ENCODE data around the gene TXN. TPM values are rescaled to one million over a fixed set of nuclear protein-coding genes. Genes with fewer than 3 reads are reported as not detected.

The TXN gene
- total and polyA plus RNA-seq, 2 of the 4 experiments (the other 2 are of a cell fraction), result 277 to 578 TPM

DNA sequence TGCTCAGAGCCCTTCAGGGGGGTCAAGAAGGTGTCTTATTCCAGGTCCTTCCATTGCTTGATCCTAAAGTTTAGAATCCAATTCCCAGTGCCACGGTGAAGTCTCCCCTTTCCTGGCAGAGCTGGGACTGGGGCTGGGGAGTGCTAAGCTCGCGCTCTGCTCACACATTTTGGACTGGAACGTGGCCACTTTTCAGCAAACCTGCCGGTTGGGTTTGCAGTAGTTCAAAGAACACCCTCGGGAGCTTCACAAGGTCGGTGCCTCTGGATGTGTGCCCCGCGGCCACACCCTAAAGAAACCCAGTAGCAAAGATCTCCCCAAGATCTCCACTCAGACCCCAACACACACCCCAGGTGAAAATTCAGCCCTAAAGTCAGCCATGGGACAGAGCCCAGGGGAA is 48.3 kb downstream of the TXN start, which contains the start of gene C9orf152:
Gene C9orf152, minus strand, starts transcription at position 129 of the 400 bp plus-strand sequence. CDS start 580 bp downstream, outside the sequence.
- ATAC-seq (ENCODE audit: low read depth) (no peak), DNase-seq (no peak)
- H3K27ac ChIP-seq (ENCODE audit: insufficient read depth, low read length), result no peak within 1 kb of the TSS
- no peak within 1 kb of the TSS for H2AFZ ChIP-seq (replicated peaks; ENCODE audit: low read length, poor library complexity)
- H3K9me3 ChIP-seq (ENCODE audit: control insufficient read depth, insufficient read depth, low read length), result no peaks in the 10 kb centered on the region
- H3K23ac ChIP-seq (ENCODE audit: low read depth, low read length), result no peak within 1 kb of the TSS
- in situ Hi-C loops (cut with MboI; ENCODE audit: low sequenced_read_pairs) (no loop called here), dilution Hi-C loops (cut with HindIII; ENCODE audit: low sequenced_read_pairs, unreplicated experiment) (no loop called here), intact Hi-C loops (cut with micrococcal nuclease) (no loop called here)
- no peak within 1 kb of the TSS for H3K4me2 ChIP-seq (ENCODE audit: low read depth, low read length)
- no peak within 1 kb of the TSS for H3K56ac ChIP-seq (ENCODE audit: extremely low read depth, insufficient read depth, low read length)
- no peak within 1 kb of the TSS for H2AK5ac ChIP-seq (ENCODE audit: low read depth, low read length)
- H3K9ac ChIP-seq (ENCODE audit: low read depth, low read length), result no peak within 1 kb of the TSS
- no peak within 1 kb of the TSS for H3K4me3 ChIP-seq (ENCODE audit: insufficient read depth, low read depth, low read length)
- TF ChIP-seq FOS (IDR thresholded peaks at IDR 0.05; ENCODE audit: low read depth, low read length) (no peak), CEBPB (IDR thresholded peaks at IDR 0.05; ENCODE audit: low read depth, low read length) (no peak), MAZ (IDR thresholded peaks at IDR 0.05; ENCODE audit: borderline replicate concordance, low read depth, low read length) (no peak), MAFK (IDR thresholded peaks at IDR 0.05; ENCODE audit: low read depth, low read length) (no peak), NFE2L2 (IDR thresholded peaks at IDR 0.05; ENCODE audit: low read depth, low read length) (no peak)
- peaks cover 35% of the 10 kb centered on the region for H3K27me3 ChIP-seq (ENCODE audit: control insufficient read depth, insufficient read depth, low read length)
- no peaks in the 10 kb centered on the region for H3K4me1 ChIP-seq (ENCODE audit: control insufficient read depth, insufficient read depth, low read length)
- no peak within 1 kb of the TSS for H2BK20ac ChIP-seq (ENCODE audit: low read depth, low read length)
- H3K4ac ChIP-seq (ENCODE audit: low read depth, low read length), result no peak within 1 kb of the TSS
- H2BK5ac ChIP-seq (ENCODE audit: low read depth, low read length, poor library complexity, severe bottlenecking), result no peak within 1 kb of the TSS
- H3K36me3 ChIP-seq (ENCODE audit: control insufficient read depth, insufficient read depth, low read length), result no peaks in the 10 kb centered on the region
- H3K14ac ChIP-seq (replicated peaks; ENCODE audit: low read depth, low read length), result no peak within 1 kb of the TSS
- no peak within 1 kb of the TSS for H4K91ac ChIP-seq (ENCODE audit: insufficient read depth, low read depth, low read length)
- no peak within 1 kb of the TSS for H4K5ac ChIP-seq (ENCODE audit: low read depth, low read length)
- WGBS, 2 experiments (ENCODE audit: extremely low coverage in 2 of 2, insufficient read length in 1 of 2), result 60% methylated on average over 2 of the region's 9 CpGs; no CpG with 5 or more reads in 1 of the 2 experiments
- H2BK15ac ChIP-seq (ENCODE audit: low read depth, low read length), result no peak within 1 kb of the TSS
- H2BK120ac ChIP-seq (ENCODE audit: low read depth, low read length), result no peak within 1 kb of the TSS
- H4K20me1 ChIP-seq (ENCODE audit: insufficient read depth, low read length), result no peaks in the 10 kb centered on the region
- CTCF ChIA-PET, result no interaction called here
- H3K18ac ChIP-seq (ENCODE audit: low read depth, low read length), result no peak within 1 kb of the TSS
- POLR2A ChIA-PET (ENCODE audit: unreplicated experiment), result no interaction called here
- no peaks in the 10 kb centered on the region for H3K9me1 ChIP-seq (ENCODE audit: insufficient read depth, low read length)
- no TSS peak for BruUV-seq (replicated peaks)
- no peaks in the 10 kb centered on the region for H3K79me1 ChIP-seq (ENCODE audit: low read depth in 1 of 2, low read length in 2 of 2)
- no peak within 1 kb of the TSS for H4K8ac ChIP-seq (ENCODE audit: low read depth in 2 of 2, low read length in 2 of 2)
- no peak within 1 kb of the TSS for H2AK9ac ChIP-seq (replicated peaks; ENCODE audit: low read depth, low read length, poor library complexity)

Measured in IMR-90 (cell line).